Measurements from ENCODE around the gene EHD4.

Gene EHD4

GRCh38 chr15:41994772-41995475 is 22.6 kb upstream of the EHD4 start:
- no peak for DNase-seq

GRCh38 chr15:41994171-41994650 is 21.9 kb upstream of the EHD4 start:
- no peak for DNase-seq

- no peak for DNase-seq
These were observed 21.3 kb upstream of the EHD4 start for GRCh38 chr15:41993472-41994170.

GRCh38 chr15:41992803-41993190 is 20.4 kb upstream of the EHD4 start:
- no peak for DNase-seq

GRCh38 chr15:41992151-41992802 is 19.9 kb upstream of the EHD4 start:
- DNase-seq: no peak

- DNase-seq: no peak
These were observed 18.3 kb upstream of the EHD4 start for GRCh38 chr15:41990691-41991090.

- no peak for DNase-seq
These were observed 17.9 kb upstream of the EHD4 start for GRCh38 chr15:41990243-41990605.

- peak; percentile 93 to 94 for DNase-seq
These were observed 17.4 kb upstream of the EHD4 start for GRCh38 chr15:41989573-41990242.

GRCh38 chr15:41988896-41989572 is 16.7 kb upstream of the EHD4 start:
- no peak for DNase-seq

GRCh38 chr15:41987925-41988275 is 15.5 kb upstream of the EHD4 start:
- DNase-seq: no peak

GRCh38 chr15:41987246-41987924 is 15.0 kb upstream of the EHD4 start:
- DNase-seq: no peak

- no peak for DNase-seq
These were observed 13.1 kb upstream of the EHD4 start for GRCh38 chr15:41985236-41986160.

- no peak for DNase-seq
These were observed 12.3 kb upstream of the EHD4 start for GRCh38 chr15:41984622-41985021.

- no peak for DNase-seq
These were observed 11.5 kb upstream of the EHD4 start for GRCh38 chr15:41983621-41984571.

- DNase-seq: no peak
These were observed 10.9 kb upstream of the EHD4 start for GRCh38 chr15:41983221-41983620.

GRCh38 chr15:41982133-41982930 is 10.0 kb upstream of the EHD4 start:
- DNase-seq: no peak

- DNase-seq: no peak
These were observed 9.2 kb upstream of the EHD4 start for GRCh38 chr15:41981371-41982132.

GRCh38 chr15:41980654-41981323 is 8.4 kb upstream of the EHD4 start:
- no peak for DNase-seq

Measured in stimulated activated CD4-positive, alpha-beta T cell treated with anti-CD3 and anti-CD28 coated beads, Interleukin-2, amount 100 ng/mL, for 24 hours (primary cell).